NCI-H2107 (cell line): Measurements from ENCODE around the gene LINS1.
"Not testable (repeated sequence)": the region's sequence is repeated elsewhere in the genome, so short reads cannot be mapped to it uniquely, and the experiment has no call there.

Experiments used
- DNase-seq: peaks from one replicate; lab custom pipeline; 2025; lab: John Stamatoyannopoulos, UW

The LINS1 gene

DNA sequence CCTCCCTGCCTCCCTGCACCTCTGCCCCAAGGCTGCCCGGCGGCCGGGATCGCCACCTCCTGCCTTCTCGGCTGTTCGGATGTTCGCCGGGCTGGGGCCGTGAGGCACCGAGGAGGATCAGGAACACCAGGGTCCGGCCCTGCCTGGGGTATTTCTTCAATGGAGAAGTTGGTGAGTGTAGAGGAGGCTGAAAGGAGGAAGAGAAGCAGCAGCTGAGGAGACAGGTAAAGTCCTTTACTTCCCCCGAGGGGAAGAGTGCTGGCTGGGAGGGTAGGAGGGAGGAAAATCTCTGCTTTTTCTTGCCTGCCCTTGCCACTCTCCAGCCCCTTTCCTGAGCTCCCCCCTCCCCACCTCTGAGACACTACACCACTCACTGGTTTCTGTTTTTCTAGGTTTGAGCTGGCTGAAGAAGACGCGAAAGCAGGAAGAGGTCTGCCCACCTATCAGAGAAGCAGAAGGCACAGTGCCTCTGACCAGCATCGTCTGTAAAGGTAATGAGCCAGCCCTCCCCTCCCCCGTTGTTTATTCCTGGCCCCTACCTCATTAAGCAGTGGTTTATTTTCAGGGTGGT is 924 bp upstream of the LINS1 start:
- DNase-seq: no peak

DNA sequence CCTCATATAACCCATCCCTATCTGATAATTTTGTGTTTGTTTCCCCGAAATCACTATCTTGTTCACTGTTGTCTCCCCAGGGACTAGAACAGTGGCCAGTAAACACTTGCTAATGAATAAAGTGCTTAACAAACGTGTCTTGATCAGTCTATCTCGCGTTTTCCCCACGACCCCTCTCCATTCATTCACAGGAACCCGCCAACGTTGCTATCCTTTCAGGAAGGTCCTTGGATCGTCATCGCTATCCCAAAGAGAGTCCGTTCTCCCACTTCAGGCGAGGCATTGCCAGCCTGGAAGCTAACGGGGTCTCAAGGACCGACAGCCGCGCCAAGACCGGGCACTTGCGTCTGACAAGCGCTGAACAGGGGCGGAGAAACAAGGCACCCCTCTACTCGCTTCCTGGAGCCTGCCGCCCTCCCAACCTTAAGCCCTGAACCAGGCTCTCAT is 344 bp downstream of the LINS1 start:
- no peak for DNase-seq

DNA sequence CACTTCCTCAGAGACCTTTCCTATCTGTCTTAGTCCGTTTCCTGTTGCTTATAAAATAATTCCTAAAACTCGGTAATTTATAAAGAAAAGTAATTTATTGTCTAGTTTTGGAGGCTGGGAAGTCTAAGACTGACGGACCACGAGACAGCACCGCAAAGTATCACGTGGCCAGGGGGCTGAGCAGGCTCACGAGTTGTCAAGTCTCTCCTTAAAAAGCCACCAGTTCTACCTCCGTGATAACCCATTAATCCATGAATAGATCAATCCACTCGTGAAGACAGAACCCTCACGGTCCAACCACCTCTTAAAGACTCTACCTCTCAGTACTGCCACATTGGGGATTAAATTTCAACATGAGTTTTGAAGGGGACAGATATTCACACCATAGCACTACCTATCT is 821 bp downstream of the LINS1 start:
- no peak for DNase-seq

DNA sequence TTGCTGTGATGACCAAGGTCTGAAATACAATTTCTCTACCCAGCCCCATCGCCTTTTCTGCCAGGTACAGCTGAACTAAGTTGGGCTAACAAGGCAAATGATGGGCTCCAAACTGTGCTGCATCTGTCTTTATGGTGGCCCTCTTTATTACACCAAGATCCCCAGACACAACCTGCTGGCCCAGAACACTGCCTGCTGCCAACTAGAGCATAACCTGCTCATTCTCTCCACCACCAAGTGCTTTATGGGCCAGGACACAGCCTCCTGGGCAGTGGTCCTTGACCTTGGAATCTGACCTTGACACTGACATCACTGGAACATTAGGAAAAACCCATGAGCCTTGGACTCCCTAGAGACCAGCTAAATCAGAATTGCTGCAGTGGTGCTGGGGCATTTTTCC is 3.3 kb downstream of the LINS1 start:
- no peak for DNase-seq

DNA sequence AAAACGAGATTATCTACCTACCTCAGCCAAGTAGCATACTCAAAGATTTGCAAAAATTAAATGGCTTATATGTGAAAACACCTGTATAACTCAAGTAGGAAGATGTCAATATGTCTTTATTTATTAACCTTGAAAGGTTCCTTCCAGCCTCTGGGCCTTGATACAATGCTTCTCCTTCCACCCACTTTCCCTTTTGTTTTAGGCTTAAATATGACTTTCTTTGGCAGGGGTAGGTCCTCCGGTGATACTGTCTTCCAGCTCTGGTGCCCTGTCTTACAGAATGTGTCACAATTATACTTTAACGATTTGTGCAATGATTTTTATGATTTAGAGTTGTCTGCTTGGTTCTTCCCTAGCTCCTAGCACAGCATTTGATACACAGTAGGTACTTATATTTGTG is 4.1 kb downstream of the LINS1 start:
- DNase-seq: no peak

DNA sequence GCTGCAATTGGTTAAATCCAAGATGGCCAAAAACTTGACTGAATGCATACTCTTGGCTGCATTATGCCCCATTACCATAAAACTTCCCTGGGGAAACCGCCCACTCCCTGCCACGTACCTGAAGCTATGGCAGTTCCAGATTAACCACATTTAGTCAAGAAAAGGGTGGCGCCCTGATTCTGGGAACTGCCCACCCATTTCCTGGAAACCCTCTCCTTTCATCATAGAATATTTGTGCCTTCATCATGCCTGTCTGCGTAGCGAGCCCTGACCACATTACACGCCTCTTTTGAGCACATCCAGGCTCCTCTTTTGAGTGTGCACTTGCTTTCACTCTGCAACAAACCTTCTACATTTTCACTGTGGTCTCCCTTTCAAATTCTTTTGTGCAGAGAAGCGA is 5.2 kb downstream of the LINS1 start:
- DNase-seq: no peak

DNA sequence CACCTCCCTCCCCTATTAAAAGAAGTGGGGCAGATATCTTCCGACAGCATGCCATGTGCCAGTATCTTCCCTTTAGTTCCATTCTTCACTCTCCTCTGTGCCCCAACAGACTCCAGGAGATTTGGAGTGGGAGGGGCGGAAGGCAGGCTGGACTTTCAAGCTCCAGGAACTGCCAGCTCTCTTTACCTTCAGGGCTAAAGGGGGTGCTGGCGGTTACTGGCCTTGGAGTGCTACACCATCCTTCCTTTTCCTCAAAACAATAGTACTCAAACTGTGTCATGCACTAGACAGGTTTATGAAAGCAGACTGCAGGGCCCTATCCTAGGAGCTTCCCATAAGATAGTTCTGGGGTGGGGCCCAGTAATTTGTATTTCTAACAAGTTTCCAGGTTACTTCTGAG is 6.0 kb downstream of the LINS1 start:
- no peak for DNase-seq

DNA sequence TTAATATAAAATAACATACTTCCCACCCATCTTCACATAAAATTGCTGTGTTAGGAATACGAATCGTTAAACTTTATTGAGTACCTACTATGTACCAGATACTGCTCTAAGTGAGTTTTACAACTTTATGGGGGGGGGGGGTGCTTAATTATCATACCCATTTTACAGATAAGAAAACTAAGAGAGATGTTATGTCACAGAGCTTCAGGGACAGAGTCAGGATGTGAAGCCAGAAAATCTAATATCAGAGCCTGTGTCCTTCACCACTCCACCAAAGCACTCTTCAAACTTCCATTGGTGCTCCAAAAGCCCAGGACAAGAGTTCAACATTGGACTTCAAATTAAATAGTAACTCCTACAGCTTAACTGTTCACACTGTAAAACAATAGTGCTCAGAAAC is 8.6 kb downstream of the LINS1 start:
- DNase-seq: no peak

DNA sequence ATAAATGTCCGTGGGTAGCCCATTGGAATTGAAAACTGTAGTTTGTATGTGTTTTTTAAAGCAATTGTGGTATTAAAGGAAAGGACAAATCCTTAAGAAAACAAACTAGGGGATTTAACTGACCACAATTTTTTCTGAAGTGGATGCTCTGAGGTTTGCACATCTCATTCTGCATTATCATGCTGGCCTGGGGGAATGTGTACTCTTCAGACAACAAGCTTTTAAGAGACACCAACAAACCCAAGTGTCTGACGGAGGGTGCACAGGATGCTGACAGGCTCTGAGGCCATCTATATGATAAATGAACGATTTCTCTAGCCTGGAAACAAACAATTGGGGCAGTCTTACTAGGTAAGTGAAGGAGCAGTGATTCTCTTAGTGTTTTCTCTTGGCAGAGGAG is 9.1 kb downstream of the LINS1 start:
- no peak for DNase-seq

DNA sequence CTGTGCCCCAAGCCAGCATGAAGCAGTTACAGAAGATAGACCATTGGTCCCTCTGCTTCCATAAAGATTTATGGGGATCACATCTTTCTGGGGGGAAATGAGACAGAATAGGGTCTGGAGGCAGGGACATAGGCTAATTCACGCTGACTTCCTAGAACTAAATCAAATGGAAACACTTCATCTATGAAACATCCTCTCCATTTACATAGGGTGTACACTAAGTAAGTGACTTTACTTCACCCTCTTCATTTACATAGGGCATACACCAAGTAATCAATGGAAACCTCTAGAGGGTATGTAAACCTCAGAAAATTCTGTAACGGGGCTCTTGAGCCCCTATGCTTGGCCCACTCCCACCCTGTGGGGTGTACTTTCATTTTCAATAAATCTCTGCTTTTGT is 10.1 kb downstream of the LINS1 start:
- DNase-seq: no peak

DNA sequence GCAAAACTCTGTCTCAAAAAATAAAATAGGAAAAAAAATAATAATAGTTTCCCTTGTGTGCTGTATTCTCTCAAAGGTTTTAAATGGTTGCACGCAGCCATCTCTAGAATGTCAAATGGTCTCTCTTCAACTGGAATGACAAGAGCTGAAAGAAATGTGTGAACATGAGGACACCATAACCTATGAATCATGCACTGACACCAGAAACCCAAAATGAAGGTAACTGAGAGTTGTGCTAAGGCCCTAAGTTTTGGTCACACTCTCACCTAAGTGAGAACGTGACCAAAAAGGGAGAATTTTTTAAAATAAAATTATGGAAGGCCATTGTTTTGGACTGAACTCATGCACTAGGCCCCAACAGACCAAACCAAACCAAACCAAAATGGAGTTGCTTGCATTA is 10.8 kb downstream of the LINS1 start:
- not testable (repeated sequence) for DNase-seq

DNA sequence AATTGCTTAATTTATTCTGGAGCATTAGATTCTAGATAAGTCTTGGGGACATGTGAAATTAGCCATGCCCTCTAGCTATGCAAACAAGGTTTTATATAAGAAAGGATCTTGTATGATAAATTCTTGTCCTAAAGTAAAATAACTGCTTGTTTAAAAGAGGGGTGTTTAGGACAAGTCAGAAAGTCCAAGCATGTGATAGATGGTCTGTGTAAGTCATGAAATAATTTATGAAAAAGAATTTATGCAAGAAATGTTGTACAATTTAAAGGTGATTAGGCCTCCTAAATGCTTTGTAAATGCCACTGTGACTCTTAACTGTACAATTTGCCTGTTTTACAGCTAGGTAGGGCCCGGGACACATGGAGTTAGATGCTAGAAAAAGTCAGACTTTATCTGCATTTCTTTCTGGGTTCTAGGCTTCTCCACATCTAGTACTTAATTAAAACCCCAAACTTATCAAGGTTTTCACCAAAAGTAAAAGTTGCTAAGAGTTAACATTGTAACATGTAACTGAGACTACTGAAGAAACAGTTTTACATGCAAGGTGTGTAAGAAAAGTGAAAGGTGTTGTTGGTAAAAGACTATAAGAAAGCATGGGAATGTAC is 13.2 kb downstream of the LINS1 start:
- no peak for DNase-seq

DNA sequence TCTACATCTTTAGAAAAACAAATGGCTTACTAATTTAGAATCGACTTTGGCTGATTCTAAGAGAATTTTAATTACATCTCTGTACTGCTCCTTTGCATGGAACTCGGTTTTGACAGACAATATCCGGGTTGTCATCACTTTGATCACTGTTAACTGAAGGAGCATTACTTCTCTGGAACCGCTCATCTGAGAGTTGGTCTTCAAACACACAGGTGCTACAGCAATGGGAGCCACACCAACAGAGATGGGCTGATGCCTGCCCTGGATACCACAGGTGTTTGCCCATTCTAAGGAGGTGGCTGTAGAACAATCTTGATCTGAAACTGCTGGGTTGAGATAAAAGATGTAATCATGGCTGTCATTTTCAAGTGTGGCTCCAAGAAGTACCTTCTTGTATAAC is 21.6 kb downstream of the LINS1 start:
- DNase-seq: no peak

DNA sequence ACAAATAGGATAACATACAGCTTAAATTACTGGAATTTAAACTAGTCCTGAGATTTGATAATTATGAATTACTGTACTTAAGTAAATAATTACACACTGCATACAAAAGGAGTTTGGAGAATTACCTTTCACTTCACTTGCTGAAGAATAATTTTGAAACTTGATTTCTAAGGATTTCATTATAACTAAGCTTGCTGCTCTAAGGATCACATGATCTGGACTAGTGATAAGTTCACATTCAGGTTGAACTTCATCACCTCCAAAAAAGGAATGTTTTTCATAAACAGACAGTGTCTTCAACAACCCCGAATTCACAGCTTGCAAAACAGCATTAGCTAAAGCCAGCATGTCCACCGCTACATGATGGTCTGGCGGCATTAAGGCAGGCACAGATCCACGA is 28.5 kb downstream of the LINS1 start:
- DNase-seq: no peak

DNA sequence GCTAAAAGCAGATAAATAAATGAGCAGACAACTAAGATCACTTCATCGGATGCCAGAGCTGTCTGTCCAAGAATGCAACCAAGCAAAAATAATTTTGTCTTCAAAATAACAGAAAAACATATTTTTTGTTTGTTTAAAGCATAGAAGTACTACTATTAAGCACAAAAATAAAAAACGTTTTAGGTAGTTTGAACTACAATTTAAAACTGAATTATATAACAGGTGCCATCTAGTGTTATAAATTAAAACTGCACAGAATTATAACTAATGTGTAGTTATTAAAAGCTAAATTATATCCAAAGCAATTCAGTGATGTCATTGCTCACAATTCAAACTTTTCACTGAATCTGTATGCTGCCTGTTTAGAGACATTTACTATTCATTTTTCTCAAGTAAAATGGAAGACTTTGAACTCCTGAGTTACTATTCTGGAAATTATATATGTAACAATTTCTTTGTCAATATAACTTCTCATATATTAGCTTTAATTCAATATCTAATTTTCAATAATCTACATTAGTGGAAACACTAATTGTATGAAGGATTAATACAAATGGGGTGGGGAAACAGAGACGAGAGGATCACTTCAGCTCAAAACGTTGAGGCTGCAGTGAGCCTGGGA is 29.5 kb downstream of the LINS1 start:
- no peak for DNase-seq

DNA sequence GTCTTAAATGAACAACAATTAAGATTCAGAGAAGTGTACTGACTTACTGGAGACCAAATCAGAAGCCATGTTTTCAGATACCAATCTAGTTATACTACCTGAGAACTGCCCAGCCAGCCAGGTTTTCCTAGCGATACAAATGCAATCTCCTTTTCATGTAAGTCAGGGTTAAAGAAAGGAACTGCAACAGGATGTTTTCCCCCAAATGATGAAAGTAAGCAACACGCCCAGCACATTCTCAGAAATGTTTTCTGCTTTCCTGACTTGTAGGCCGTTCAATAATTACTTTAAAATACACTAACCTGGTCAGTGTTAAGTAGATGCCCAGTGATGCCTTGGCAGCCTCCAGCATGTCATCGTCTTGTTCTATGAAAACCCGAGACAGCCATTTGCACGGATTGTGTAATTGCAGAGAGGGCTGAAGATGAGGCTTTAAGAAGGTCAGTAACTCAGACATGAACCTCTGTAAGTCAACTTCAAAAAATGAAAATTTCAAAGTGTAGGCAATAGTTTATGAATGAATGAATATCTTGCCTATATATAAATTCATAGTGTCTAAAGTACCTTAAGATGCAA is 30.3 kb downstream of the LINS1 start:
- DNase-seq: no peak

DNA sequence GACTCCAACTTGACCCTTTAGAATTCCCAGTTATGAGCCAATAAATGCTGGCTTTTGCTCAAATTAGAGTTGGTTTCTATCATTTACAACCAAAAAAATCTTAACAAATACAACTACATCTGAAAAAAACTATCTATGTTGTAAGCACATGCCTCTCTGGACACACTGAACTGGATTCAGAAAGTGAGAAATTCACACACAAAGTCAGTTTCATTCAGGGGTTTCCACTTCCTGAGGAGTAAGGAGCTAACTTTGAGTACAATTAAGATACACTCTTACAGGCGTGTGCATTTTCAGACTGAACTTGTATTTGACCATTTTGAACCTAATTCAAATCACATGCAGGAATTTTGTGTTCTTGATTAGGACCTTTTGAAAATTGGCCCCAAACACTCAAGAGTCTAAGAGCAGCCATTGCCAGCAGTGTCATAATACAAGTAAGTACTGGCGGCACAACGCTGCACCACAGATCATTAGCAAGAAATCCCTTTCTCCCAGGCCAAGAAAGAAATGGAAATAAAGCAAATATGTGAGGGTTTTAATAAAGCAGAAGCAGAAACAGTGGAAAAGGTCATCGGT is 31.2 kb downstream of the LINS1 start:
- DNase-seq: no peak

DNA sequence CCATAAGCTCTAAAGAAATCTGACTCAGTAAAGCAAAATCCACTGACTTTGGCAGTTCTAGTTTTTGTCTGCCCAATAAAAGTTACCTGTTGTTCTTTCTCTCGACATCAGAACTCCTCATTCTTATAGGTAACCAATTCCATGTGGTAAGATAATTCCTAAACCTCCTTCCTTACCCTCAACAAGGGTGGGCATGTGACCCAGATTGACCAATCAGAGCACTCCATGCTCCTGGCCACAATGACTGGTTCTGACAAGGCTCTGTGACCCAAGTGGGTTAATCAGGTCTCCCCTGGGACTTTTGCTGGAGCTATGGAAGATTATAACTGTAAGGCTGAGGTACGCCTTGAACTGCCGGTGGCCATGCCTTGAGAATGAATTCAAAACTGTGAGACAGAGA is 31.7 kb downstream of the LINS1 start:
- no peak for DNase-seq

DNA sequence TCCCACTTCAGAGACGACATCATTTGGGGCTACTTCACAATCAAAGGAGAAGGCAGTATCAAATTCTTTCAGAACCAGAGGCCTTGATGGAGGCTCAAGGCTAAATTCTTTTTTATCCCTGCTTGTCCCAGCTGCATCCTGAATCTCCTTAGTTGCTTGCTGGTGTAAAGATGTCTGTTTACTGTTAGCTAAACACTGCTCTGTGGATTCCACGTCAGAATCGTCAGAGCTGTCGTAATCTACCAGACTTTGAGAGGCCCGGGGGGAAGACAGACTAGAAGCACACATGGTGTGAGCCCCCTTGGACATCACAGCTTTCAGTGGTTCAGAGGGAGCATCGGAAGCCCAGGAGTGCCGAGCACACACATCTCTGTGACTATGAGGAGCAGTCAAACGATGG is 32.6 kb downstream of the LINS1 start:
- no peak for DNase-seq

DNA sequence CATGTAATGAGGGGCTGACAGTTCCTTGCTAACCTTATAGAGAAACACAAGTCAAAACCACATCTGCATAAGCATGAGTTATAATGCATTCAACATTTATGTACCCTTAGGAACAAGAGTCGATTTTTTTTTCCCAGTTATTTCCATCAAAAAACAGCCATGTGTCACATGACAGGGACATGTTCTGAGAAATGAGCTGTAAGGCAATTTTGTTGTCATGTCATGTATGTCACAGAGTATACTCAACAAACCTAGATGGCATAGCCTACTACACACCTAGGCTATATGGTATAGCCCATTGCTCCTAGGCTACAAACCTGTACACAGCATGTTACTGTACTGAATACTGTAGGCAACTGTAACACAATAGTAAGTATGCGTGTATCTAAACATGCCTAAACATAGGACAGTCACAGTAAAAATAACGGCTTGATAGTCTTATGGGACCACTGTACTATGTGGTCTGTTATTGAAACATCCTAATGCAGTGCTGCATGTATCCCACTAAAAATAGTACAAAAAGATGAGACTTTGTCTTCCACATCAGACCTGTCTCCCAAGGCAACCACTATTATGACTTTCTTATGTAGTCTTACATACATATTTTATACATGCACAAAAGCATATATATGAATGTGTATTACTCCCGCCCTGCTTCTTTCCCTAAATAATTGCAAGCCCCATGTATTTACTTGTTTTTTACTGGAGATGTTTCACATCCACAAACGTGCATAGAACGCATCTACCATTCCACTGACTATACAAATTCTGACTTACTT is 34.9 kb downstream of the LINS1 start:
- no peak for DNase-seq

DNA sequence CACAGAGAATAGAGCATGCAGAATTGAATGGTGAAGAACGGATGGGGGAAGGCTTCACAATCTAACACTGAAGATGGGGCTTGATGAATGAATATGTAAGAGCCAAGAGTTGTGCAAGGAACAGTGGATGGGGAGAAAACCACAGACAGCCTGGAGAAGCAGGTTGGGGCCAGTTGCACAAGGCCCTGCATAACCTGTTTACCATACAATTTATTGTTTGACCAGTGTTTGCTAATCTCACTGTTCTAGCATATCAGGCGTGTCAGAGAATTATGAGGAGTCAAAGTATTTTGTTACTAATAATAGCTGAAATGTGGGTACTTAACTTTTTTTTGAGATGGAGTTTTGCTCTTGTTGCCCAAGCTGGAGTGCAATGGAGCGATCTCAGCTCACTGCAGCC is 36.4 kb downstream of the LINS1 start:
- no peak for DNase-seq

DNA sequence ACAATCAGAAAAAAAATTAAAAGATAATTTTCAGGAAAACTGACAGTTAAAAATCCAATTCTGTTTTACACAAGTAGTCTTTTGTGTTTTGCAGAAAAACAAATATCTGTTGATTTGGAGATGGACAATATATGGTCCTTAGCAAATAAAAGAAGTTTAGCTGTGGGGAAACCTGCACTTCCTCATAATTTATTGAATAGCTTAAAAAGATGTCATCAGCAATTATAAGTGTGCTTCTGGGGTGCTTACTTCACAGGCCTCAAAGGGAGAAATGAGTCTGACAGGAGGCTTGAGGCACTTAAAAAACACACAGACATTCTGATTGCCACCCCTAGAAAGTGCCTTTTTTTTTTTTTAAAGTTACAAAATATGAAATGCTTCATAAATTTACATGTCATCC is 41.7 kb downstream of the LINS1 start:
- DNase-seq: no peak

DNA sequence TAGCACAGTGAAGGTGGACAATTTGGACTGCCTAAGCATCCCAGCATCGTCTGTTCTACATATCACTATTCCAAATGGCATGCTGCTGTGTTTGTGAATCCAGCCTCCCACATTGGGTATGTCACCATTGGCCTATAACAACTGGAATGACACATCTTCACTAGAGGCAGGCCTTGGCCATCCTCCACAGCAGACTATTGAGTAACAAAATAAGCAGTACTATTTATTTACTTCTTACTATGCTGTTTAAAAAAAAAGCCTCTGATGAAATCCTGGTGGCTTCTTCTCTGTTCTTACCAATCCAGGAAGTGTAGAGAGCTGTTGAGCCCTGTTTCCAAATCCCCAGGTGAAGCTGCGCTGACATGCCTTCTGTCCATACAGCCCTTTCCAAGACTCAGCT is 42.7 kb downstream of the LINS1 start:
- DNase-seq: no peak
